NT2/D1 (cell line): Measurements from ENCODE around the gene CDKN2A.

ENCODE experiments used
- DNase-seq: peaks from one replicate; pipeline ENCODE4 v3.0.0-alpha.2; 2011; ENCODE audit warnings: low read depth, low spot score
- H3K27me3 ChIP-seq: 2 replicates; pipeline ENCODE4 v1.6.0; 2011; ENCODE audit warnings: mild to moderate bottlenecking; ENCODE audit not compliant: insufficient read length, insufficient read depth
- H3K36me3 ChIP-seq: 2 replicates; pipeline ENCODE4 v1.6.1; 2011; ENCODE audit warnings: mild to moderate bottlenecking, low read length, mixed read lengths; ENCODE audit not compliant: insufficient read depth, insufficient read length
- H3K4me1 ChIP-seq: 2 replicates; pipeline ENCODE4 v1.5.1; 2011; ENCODE audit not compliant: insufficient read depth, insufficient read length
- H3K4me3 ChIP-seq: 2 replicates; pipeline ENCODE4 v1.5.1; 2011; ENCODE audit warnings: low read depth; ENCODE audit not compliant: insufficient read length
- H3K9ac ChIP-seq: 2 replicates; pipeline ENCODE4 v1.6.0; 2011; ENCODE audit warnings: low read depth; ENCODE audit not compliant: insufficient read length
- H3K9me3 ChIP-seq: 2 replicates; pipeline ENCODE4 v1.5.1; 2011; ENCODE audit warnings: mild to moderate bottlenecking, low read length; ENCODE audit not compliant: insufficient read depth
- SUZ12 ChIP-seq: IDR thresholded peaks from 2 replicates; pipeline ENCODE4 v1.6.1; 2011; ENCODE audit not compliant: insufficient read length, insufficient read depth; ENCODE audit errors: extremely low read depth
- YY1 ChIP-seq: IDR thresholded peaks from 2 replicates; pipeline ENCODE4 v1.6.1; 2011; ENCODE audit not compliant: insufficient read length, insufficient read depth
- ZNF274 ChIP-seq: IDR thresholded peaks from 2 replicates; pipeline ENCODE4 v1.6.1; 2011; ENCODE audit warnings: mild to moderate bottlenecking, low read depth, low read length

CDKN2A gene

DNA sequence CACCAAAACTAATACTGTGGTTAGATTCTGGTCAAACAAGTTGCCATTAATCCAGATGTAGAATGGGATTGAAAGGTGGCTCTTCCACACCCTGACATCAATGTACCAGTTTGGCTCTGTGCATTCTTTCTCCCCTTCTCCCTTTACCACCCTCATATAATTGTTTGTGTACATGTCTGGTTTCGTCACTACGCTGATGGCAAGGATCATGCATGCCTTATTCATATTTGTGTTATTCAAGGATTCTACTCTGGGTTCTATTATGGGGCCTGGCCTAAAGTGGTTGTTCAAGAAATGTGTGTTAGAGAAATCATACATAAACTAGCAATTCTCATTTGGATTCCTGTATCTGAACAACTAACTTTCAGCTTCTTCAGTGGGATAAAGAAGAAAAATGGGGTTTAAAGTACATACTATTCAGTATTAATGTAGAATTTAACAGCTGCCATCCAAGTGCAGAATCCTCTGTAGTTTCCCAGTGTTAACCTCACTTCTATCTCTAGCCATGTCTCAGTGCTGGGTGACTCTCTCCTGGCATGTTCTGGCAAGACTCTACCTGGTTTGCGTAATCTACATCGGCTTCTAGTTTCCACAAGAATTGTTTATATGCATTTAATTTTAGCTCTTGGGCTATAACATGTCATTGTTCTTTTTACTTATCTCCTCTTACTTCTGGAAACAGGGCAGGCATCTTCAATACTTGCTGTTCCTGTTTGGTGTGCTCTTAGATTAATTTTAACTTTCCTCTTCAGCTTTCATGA is 42.9 kb upstream of the CDKN2A start:
- H3K9me3 ChIP-seq, result 0 out of 2 replicates have a peak, but pooled peaks cover 3% of the 10 kb centered on the region
- DNase-seq, result no peak
- no peaks in the 10 kb centered on the region for H3K27me3 ChIP-seq
- no peak overlapping the region for H3K4me3 ChIP-seq
- no peak overlapping the region for H3K9ac ChIP-seq
- H3K36me3 ChIP-seq, result no peaks in the 10 kb centered on the region
- TF ChIP-seq SUZ12, result no peak
- no peak for TF ChIP-seq ZNF274
- TF ChIP-seq YY1, result no peak
- no peaks in the 10 kb centered on the region for H3K4me1 ChIP-seq

DNA sequence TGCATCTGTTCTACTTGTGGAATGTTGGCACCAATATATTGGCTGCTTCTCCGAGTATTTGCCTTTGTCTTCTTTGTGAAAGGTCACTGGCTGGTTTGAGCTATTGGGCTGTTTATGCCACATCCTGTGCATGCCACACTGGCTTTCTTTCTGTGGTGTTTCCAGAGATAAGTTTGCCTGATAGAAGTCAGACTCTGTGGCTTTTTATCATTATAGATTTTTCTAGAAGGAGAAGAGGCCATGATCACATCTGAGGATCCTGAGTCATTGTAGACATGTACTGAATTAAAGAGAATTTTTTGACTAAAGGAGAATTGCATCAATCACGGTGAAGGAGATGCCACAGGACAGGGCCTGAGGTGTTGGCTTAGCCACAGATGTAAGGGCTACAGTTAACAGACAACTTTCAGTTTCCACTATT is 41.4 kb upstream of the CDKN2A start:
- DNase-seq, result no peak
- Histone ChIP-seq H3K27me3 (no peaks in the 10 kb centered on the region), H3K9me3 (0 out of 2 replicates have a peak, but pooled peaks cover 3% of the 10 kb centered on the region), H3K36me3 (no peaks in the 10 kb centered on the region), H3K4me1 (no peaks in the 10 kb centered on the region), H3K4me3 (no peak overlapping the region), H3K9ac (no peak overlapping the region)
- no peak for TF ChIP-seq ZNF274
- no peak for TF ChIP-seq YY1
- no peak for TF ChIP-seq SUZ12

DNA sequence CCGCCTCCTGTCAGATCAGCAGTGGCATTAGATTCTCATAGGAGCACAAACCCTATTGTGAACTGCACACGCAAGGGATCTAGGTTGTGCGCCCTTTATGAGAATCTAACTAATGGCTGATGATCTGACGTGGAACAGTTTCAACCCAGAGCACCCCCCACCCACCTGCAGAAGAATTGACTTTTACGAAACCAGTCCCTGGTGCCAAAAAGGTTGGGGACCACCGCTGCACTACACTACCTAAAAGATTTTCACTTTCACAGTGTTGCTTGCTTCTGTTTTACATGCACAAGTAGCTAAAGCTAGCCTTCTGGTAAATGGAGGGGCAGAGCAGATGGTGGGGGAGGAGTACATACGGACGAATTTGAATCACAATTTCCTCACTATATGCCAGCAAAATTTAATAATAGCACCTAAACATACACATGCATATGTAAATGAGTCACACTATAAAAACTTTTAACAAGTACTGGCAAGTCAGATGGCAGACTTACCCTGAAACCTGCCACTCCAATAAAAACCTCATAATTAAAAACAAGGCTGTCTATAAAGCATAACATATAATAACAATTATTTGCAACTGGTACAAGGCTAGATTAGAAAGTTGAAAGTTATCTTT is 38.9 kb upstream of the CDKN2A start:
- Histone ChIP-seq H3K9ac (no peak overlapping the region), H3K4me1 (no peaks in the 10 kb centered on the region), H3K4me3 (no peak overlapping the region), H3K9me3 (0 out of 2 replicates have a peak, but pooled peaks cover 3% of the 10 kb centered on the region), H3K36me3 (no peaks in the 10 kb centered on the region), H3K27me3 (no peaks in the 10 kb centered on the region)
- TF ChIP-seq YY1 (no peak), ZNF274 (no peak), SUZ12 (no peak)
- no peak for DNase-seq

DNA sequence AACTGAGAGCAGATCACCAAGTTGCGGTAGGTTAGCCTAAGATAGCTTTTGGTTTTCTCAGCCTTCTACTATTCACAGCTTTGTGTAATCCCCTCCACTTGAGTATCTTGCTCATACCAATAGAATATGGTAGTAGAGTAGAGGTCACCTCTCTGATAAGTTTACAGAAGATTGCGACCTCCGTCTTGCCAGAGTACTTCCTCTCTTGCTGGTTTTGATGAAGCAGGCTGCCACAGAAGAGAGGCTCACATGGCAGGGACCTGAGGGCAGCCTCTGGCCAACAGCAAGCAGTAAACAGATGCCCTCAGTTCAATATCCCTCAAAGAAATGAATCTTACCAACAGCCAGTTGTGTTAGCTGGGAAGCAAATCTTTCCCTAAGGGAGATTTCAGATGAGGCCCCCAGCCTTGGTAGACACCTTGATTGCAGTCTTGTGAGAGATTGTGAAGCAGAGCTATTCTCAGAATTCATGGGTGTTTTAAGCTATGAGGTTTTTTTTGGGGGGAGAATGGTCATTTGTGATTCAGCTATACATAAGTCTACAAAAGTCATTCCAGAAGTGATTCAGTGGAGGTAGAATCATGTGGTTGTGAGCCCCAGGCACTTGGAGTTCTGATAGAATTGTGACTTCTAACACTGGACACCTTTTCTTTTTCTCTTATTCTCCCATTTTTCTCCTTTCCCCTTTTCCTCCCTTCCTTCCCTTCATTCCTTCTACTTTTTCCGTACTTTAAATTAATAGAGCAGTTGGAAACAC is 37.6 kb upstream of the CDKN2A start:
- Histone ChIP-seq H3K27me3 (no peaks in the 10 kb centered on the region), H3K4me3 (no peak overlapping the region), H3K36me3 (no peaks in the 10 kb centered on the region), H3K9me3 (0 out of 2 replicates have a peak, but pooled peaks cover 3% of the 10 kb centered on the region), H3K9ac (no peak overlapping the region), H3K4me1 (no peaks in the 10 kb centered on the region)
- TF ChIP-seq YY1 (no peak), SUZ12 (no peak), ZNF274 (no peak)
- DNase-seq, result no peak

DNA sequence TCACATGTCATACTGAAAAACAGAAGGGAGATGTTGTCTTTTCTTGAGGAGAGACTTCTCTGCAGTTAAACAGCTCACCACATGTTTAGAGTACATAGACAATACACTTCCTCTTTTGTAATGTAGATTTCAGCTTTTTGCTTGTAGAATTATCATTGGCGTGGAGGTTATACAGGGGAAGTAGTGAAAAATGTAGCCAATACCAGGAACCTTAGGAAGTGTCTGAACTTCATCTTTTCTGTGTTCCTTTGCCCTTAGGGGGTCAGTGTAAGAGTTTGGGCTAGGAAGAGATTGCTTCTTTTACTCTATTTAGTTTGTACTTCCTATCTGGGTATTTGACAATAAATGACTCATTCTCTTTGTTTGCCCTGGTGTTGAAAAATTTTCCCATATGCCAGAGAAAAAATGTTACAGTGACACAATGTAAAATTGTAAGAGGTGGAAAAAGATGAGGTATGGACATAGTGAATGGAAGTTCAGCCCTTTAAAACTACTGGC is 36.0 kb upstream of the CDKN2A start:
- H3K4me3 ChIP-seq, result no peak overlapping the region
- no peaks in the 10 kb centered on the region for H3K9me3 ChIP-seq
- DNase-seq, result no peak
- TF ChIP-seq SUZ12, result no peak
- no peak for TF ChIP-seq YY1
- no peaks in the 10 kb centered on the region for H3K27me3 ChIP-seq
- H3K4me1 ChIP-seq, result no peaks in the 10 kb centered on the region
- no peak overlapping the region for H3K9ac ChIP-seq
- H3K36me3 ChIP-seq, result no peaks in the 10 kb centered on the region

DNA sequence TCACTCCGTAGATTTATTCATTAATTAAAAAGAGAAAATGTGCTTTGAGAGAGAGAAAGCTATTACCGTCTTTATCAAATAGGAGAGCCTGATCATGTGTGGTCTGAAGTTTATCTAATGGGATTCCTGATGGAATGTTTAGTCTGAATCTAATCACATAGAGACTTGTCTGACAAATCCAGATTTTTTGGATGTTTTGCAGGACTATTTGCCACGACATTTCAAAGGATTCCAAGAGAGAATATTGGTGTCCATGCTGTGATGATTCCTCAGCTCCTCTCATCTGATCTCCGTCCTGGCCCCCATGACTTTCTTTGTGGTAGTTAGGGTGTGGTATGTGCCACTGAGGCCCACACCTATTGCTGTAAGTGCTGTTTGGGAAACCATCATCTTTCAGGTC is 35.0 kb upstream of the CDKN2A start:
- no peak for DNase-seq
- no peaks in the 10 kb centered on the region for H3K4me1 ChIP-seq
- H3K27me3 ChIP-seq, result no peaks in the 10 kb centered on the region
- H3K9ac ChIP-seq, result no peak overlapping the region
- H3K4me3 ChIP-seq, result no peak overlapping the region
- H3K9me3 ChIP-seq, result no peaks in the 10 kb centered on the region
- no peak for TF ChIP-seq ZNF274
- no peak for TF ChIP-seq YY1
- no peak for TF ChIP-seq SUZ12
- no peaks in the 10 kb centered on the region for H3K36me3 ChIP-seq

DNA sequence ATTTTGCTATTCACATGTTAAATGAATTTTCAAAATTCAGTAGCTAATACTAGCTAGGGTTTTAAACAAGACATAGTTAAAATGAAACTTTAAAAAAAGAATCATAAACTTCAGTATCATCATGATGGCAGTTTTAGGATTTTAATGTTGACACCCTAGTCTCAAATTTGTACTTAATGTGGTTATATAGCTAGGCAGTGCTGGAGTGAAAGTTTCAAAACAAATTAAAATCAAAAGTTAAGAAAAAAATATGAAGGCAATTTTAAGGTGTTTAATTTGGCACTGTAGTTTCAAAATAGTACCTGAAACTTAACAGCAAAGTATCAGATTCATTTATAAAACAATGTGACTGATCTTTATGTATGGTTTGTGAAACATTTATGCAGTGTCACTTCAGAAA is 34.2 kb upstream of the CDKN2A start:
- Histone ChIP-seq H3K4me1 (no peaks in the 10 kb centered on the region), H3K36me3 (no peaks in the 10 kb centered on the region), H3K9ac (no peak overlapping the region), H3K4me3 (no peak overlapping the region), H3K27me3 (no peaks in the 10 kb centered on the region), H3K9me3 (no peaks in the 10 kb centered on the region)
- TF ChIP-seq ZNF274 (no peak), YY1 (no peak), SUZ12 (no peak)
- DNase-seq, result no peak
